Subcutaneous abdominal adipose tissue (tissue), 5 donors: Measurements from ENCODE around the gene INHBE.
"Not testable (repeated sequence)": the region's sequence is repeated elsewhere in the genome, so short reads cannot be mapped to it uniquely, and the experiment has no call there.

Experiments used
- H3K27ac ChIP-seq: one replicate; pipeline ENCODE4 v1.7.0; 2013; ENCODE audit warnings: low read depth, mild to moderate bottlenecking, inconsistent platforms, low read length, moderate library complexity
- H3K27me3 ChIP-seq, 5 donors: one replicate each; pipeline ENCODE4 v1.7.0; 2013; ENCODE audit warnings: low read length in 5 of 5, inconsistent platforms in 1 of 5; ENCODE audit not compliant: control insufficient read depth in 5 of 5, insufficient read depth in 4 of 5
- H3K36me3 ChIP-seq, 5 donors: one replicate each; pipeline ENCODE4 v1.7.0; 2013; ENCODE audit warnings: low read length in 5 of 5; ENCODE audit not compliant: control insufficient read depth in 5 of 5, insufficient read depth in 5 of 5
- H3K4me1 ChIP-seq, 5 donors: one replicate each; pipeline ENCODE4 v1.7.0; 2013; ENCODE audit warnings: low read length in 5 of 5, mild to moderate bottlenecking in 3 of 5, moderate library complexity in 1 of 5; ENCODE audit not compliant: control insufficient read depth in 5 of 5, insufficient read depth in 5 of 5
- H3K4me3 ChIP-seq, 5 donors: one replicate each; pipeline ENCODE4 v1.7.0; 2013; ENCODE audit warnings: low read length in 5 of 5, low read depth in 1 of 5
- H3K9ac ChIP-seq, 5 donors: one replicate each; pipeline ENCODE4 v1.7.0; 2013; ENCODE audit warnings: low read length in 5 of 5, mild to moderate bottlenecking in 4 of 5, moderate library complexity in 3 of 5
- H3K9me3 ChIP-seq, 5 donors: one replicate each; pipeline ENCODE4 v1.7.0; 2013; ENCODE audit warnings: low read length in 5 of 5; ENCODE audit not compliant: control insufficient read depth in 5 of 5
- donor health status: healthy.
- donor health status: healthy.
- donor health status: healthy.
- donor health status: healthy.
- donor health status: healthy.

The INHBE gene

DNA sequence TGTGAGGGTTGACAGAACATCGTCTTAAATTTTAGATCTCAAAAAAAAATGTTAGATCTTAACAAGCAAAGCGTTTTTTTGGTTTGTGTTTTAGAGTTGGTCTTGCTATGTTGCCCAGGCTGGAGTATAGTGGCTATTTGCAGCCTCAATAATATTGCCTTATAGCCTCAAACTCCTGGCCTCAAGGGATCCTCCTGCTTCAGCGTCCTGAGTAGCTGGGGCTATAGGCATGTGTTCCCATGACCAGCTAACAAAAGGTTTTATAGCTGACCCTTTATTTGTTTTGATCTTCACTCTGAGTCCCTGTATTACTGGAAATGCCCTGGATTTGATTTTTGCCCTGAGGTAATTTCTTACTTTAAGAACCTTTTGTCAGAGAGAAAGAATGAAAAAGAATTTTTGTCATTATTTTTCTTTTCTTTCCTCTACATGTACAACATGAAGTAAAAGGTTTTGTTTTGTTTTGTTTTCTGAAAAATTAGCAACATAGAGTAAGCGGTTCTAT is 15.3 kb upstream of the INHBE start:
- H3K36me3 ChIP-seq: no peaks in the 10 kb centered on the region
- no peak overlapping the region for H3K27ac ChIP-seq
- no peaks in the 10 kb centered on the region for H3K4me1 ChIP-seq
- no peak overlapping the region for H3K9ac ChIP-seq
- no peak overlapping the region for H3K4me3 ChIP-seq
- H3K9me3 ChIP-seq: peaks cover 0 to 8% (median 0%) of the 10 kb centered on the region in 5 donors
- H3K27me3 ChIP-seq: no peaks in the 10 kb centered on the region

- H3K4me3 ChIP-seq: not testable (repeated sequence)
These were observed 13.7 kb upstream of the INHBE start for GRCh38 chr12:57441393-57441792.

DNA sequence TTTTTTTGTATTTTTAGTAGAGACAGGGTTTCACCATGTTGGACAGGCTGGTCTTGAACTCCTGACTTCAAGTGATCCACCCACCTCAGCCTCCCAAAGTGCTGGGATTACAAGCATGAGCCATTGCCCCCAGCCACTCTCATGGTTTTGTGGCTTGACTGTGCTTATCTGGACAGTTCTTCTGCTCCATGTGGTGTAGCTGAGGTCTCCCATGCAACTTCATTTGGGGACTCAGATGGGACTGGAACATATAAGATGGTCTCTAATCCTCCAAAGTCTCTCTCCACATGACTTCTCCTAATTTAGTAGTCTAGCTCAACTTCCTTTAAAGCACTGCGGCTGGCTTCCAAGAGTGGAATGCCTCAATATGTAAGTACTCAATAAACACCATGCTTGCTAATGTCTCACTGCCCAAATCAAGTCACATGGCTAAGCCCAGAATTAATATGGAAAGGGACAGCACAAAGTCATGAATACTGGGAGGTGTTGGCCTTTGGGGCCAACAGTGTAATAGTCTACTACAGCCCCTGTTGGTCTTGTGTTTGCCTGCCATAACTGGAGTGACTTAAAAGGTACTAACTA is 13.2 kb upstream of the INHBE start:
- no peaks in the 10 kb centered on the region for H3K4me1 ChIP-seq
- H3K4me3 ChIP-seq: no peak overlapping the region
- H3K36me3 ChIP-seq: no peaks in the 10 kb centered on the region
- H3K9ac ChIP-seq: no peak overlapping the region
- H3K27me3 ChIP-seq: no peaks in the 10 kb centered on the region
- peaks cover 0 to 8% (median 0%) of the 10 kb centered on the region in 5 donors for H3K9me3 ChIP-seq
- no peak overlapping the region for H3K27ac ChIP-seq

More at GRCh38 chr12:57441393-57441792, 13.7 kb upstream of the INHBE start:
- H3K27ac ChIP-seq, H3K27me3 ChIP-seq, H3K36me3 ChIP-seq, H3K4me1 ChIP-seq, H3K9me3 ChIP-seq, H3K9ac ChIP-seq: not testable (repeated sequence)

GRCh38 chr12:57444337-57444736 is 10.8 kb upstream of the INHBE start:
- not testable (repeated sequence) for H3K4me3 ChIP-seq, H3K36me3 ChIP-seq, H3K9ac ChIP-seq, H3K27ac ChIP-seq, H3K9me3 ChIP-seq, H3K4me1 ChIP-seq, H3K27me3 ChIP-seq

- Histone ChIP-seq H3K36me3 (no peaks in the 10 kb centered on the region), H3K27me3 (no peaks in the 10 kb centered on the region), H3K9me3 (peaks cover 0 to 8% (median 0%) of the 10 kb centered on the region in 5 donors), H3K4me3 (no peak overlapping the region), H3K9ac (no peak overlapping the region), H3K4me1 (no peaks in the 10 kb centered on the region), H3K27ac (no peak overlapping the region)
These were observed 10.4 kb upstream of the INHBE start for GRCh38 chr12:57444744-57445143.

DNA sequence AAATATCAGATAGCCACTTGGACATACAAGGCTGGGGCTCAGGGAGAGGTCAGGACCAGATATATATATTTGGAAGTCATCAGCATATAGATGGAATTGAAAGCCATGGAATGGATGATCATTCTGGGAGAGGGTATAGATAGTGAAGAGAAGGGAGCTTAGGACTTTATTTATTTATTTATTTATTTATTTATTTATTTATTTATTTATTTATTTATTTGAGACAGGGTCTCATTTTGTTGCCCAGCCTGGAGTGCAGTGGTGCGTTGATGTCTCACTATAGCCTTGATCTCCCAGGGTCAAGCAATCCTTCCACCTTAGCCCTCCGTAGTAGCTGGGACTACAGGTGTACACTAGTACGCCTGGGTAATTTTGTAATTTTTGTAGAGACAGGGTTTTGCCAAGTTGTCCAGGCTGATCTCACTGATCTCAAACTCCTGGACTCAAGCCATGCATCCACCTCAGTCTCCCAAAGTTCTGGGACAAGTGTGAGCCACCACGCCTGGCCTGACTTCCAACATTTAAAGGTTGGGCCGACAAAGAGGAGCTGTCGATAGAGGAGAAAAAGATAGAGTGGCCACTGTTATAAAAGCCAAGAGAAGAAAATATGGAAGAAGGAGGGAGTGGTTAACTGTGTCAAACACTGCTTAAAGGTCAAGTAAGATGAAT is 8.7 kb upstream of the INHBE start:
- no peak overlapping the region for H3K27ac ChIP-seq
- H3K27me3 ChIP-seq: peaks cover 0 to 4% (median under 1%) of the 10 kb centered on the region in 5 donors
- no peak overlapping the region for H3K9ac ChIP-seq
- no peaks in the 10 kb centered on the region for H3K4me1 ChIP-seq
- H3K36me3 ChIP-seq: no peaks in the 10 kb centered on the region
- no peak overlapping the region for H3K4me3 ChIP-seq
- H3K9me3 ChIP-seq: peaks cover 0 to 6% (median 0%) of the 10 kb centered on the region in 5 donors

DNA sequence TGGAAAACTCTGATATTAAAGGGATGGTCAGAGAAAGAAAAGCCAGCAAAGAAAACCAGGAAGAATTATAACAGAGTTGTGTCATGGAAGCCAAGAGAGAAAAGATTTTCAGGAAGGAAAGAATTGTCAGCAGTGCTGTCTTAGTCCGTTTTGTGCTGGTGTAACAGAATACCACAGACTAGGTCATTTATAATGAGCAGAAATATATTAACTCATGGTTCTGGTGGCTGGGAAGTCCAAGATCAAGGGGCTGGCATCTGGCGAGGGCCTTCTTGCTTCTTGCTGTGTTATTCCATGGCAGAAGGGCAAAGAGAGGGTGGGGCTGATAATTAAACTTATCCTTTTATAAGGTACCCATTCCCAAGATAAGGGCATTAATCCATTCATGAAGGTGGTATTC is 6.4 kb upstream of the INHBE start:
- Histone ChIP-seq H3K4me1 (no peaks in the 10 kb centered on the region), H3K4me3 (no peak overlapping the region)

GRCh38 chr12:57449375-57449774 is 5.7 kb upstream of the INHBE start:
- no peak overlapping the region for H3K27ac ChIP-seq
- H3K4me1 ChIP-seq: no peaks in the 10 kb centered on the region
- H3K9ac ChIP-seq: no peak overlapping the region
- no peak overlapping the region for H3K4me3 ChIP-seq
- no peaks in the 10 kb centered on the region for H3K9me3 ChIP-seq
- no peaks in the 10 kb centered on the region for H3K36me3 ChIP-seq
- peaks cover 0 to 7% (median 4%) of the 10 kb centered on the region in 5 donors for H3K27me3 ChIP-seq

More for the DNA sequence above, 6.4 kb upstream of the INHBE start:
- H3K9me3 ChIP-seq: no peaks in the 10 kb centered on the region
- H3K9ac ChIP-seq: no peak overlapping the region
- H3K27ac ChIP-seq: no peak overlapping the region
- no peaks in the 10 kb centered on the region for H3K36me3 ChIP-seq
- H3K27me3 ChIP-seq: peaks cover 0 to 7% (median 4%) of the 10 kb centered on the region in 5 donors

- Histone ChIP-seq H3K36me3 (no peaks in the 10 kb centered on the region), H3K27me3 (peaks cover 0 to 7% (median 4%) of the 10 kb centered on the region in 5 donors), H3K9ac (no peak overlapping the region), H3K4me1 (peaks cover 0 to 5% (median 0%) of the 10 kb centered on the region in 5 donors), H3K9me3 (no peaks in the 10 kb centered on the region), H3K4me3 (no peak overlapping the region), H3K27ac (no peak overlapping the region)
These were observed 5.0 kb upstream of the INHBE start for GRCh38 chr12:57450057-57450456.

DNA sequence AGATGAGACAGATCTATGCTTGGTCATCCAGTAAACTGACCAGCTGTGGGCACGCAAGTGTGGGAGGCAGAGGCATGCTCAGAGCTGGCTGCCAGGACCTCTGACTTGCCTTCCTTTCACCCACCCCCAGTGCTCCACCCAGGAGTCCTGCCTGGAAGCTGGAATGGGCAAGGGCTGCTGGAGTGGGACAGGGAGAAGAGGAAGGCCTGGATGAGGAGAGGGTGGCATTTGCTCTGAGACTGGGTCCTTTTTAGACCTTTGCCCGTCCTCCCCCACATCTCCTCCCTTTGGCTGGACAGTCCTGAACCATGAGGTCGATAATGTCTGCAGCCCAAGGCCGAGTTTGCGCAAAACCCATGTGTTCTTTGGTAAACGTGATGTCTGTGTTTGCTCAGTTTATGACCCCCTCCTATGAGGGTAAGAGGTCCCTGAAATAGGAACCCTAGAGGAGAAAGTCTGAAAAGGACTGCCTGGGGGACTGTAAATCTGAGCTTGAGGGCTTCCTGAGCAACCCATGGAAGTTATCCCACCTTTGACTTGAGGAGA is 3.8 kb upstream of the INHBE start:
- Histone ChIP-seq H3K27me3 (peaks cover 0 to 13% (median 6%) of the 10 kb centered on the region in 5 donors), H3K9me3 (no peaks in the 10 kb centered on the region), H3K36me3 (no peaks in the 10 kb centered on the region), H3K4me1 (peaks cover 0 to 5% (median 0%) of the 10 kb centered on the region in 5 donors), H3K4me3 (no peak overlapping the region), H3K9ac (no peak overlapping the region), H3K27ac (no peak overlapping the region)
